Stimulated activated CD4-positive, alpha-beta T cell treated with anti-CD3 and anti-CD28 coated beads, Interleukin-15, amount 100 ng/mL, for 24 hours (primary cell): ENCODE results near the gene TOR1AIP2.
"Not testable (repeated sequence)": the region's sequence is repeated elsewhere in the genome, so short reads cannot be mapped to it uniquely, and the experiment has no call there.

Source experiments
- DNase-seq: peaks from one replicate; pipeline ENCODE4 v3.0.0-alpha.2; 2020

The TOR1AIP2 gene

DNA sequence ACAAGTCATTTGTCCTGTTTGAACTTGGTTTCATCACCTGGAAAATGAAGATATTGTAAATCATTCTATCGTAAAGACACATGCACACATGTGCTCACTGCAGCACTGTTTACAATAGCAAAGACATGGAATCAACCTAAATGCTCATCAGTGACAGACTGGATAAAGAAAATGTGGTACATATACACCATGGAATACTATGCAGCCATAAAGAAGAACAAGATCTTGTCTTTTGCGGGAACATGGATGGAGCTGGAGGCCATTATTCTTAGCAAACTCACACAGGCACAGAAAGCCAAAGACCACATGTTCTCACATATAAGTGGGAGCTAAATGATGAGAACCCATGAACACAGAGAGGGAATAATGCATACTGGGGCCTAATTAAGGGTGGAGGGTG, 73.2 kb downstream of the TOR1AIP2 start:
- DNase-seq: not testable (repeated sequence)

DNA sequence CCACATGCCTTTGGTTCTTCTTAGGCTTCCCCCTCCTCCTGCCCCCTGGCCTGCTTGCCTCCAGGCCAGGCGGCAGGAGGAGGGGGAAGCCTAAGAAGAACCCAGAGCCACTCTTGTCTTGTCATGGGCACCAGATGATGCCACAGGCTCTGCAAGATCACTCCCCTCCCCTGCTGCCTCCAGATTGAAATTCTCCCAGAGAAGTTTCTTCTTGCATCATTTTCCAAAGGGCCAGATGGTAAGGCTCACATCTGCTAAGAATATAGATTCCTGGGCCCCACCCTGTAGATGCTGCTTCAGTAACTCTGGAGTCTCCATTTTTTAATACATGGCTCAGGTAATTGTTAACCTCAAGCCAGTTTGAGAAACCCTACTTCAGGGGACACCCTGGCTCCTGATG, 73.7 kb downstream of the TOR1AIP2 start:
- no peak for DNase-seq

DNA sequence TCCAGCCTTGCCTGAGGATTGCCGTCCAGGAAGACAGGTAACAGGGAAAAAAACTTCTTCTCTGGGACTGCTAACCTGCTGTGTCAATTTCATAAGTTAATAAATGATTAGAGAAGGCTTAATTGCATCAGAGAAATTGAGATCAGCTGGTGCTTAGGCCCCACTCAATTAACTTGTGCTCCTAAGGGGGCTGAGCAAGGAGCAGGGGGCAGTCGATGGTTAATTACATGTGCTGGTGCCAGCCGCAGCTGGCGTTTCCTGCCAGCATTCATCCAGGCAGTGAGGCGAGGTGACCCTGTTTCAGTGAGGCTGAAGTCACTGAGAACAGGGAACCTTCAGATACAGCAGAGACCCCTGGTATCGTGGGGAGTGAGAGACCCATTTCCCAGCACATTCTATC, 74.5 kb downstream of the TOR1AIP2 start:
- no peak for DNase-seq

DNA sequence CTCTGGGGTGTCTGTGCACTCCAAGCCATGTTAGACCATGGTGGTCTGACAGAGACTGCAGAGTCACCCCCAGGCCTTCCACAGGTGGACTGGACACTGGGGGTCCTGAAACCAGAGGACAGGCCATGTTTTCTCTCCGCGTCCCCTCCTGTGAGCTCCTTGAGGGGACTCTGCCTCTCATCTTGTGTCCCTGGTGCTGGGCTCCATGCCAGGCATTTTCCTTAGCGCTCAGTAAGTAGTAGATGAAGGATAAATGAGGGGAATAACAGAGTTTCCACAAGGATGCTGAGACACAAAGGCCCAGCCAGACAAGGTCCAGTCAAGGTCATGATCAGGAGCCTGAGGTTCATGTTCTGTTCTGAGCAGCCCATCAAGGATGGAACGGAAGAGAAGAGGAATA, 77.1 kb downstream of the TOR1AIP2 start:
- no peak for DNase-seq

DNA sequence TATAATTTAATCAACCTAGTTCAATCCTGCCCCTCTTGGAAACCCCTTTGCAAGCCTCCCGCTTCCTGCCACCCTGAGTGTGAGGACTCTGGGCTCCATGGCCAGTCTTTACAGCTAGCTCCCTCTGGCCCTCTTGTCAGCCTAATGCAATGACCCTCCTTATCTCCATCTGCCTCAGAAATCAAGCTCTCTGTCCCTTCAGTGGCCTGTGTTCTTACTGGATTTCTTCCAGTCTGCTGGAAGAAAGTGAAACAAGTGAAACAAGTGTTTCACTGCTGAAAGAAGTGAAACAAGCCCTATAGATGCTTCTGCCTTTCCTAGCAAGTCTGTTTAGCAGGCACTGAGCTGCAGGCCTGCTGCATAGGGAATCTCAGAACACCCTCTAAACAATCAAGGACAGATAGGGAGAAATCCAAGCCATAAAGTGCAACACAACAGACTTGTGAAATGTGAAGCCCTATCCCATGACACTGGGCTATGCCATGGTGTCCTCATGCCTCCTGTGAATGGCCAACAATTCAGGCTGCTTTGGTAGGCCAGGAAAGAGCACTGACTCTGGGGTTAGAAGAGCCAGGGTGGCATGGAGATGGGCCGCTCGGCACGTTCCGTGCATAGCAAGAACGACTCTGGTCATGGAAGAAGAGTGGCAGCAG, 78.6 kb downstream of the TOR1AIP2 start:
- DNase-seq: no peak

DNA sequence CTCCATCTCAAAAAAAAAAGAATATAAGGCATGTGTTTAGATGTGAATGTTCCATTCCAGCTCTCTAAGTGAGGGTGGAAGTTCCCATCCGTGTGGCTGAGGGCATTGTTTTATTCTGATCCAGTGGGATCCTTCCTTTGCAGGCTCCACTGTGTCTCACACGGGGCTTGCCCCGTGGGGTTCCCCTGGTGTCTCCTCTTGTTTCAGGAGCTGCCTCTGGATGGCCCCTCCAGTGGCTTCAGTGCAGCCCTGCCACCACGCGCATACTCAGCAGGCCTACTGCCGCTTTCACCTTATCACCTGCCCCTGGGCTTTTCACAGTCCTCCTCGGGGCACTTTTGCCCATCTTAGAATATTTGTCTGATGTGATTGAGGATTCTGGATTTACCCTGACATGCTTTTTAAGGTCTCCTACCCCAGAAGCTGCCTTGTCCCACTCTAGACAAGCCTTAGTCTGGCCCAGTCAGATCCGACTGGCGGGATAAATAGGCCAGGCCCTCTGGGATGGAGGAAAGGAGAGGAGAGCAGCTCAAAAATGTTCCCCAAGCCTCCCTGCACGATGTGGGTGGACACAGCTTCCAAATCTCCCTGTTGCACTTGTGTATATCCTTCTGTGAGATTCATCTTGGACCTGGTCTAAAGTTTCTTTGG, 79.3 kb downstream of the TOR1AIP2 start:
- DNase-seq: no peak

DNA sequence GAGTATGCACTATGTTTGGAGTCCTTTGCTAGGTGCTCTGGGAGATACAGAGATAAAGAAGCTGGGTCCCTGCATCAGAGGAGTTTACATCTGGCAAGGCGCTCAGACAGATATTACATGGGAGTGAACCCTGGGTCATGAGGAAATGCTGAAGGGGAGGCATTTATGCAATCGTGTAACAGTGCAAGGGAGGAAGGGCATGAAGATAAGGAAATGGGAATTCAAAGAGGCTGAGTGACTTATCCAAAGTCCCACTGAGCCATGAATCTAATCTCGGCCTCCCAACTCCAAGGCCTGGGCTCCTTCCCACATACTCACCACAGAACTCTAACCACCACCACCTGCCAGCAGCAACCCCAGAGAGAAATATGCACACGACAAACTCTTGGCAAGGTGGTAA, 82.9 kb downstream of the TOR1AIP2 start:
- DNase-seq: no peak

DNA sequence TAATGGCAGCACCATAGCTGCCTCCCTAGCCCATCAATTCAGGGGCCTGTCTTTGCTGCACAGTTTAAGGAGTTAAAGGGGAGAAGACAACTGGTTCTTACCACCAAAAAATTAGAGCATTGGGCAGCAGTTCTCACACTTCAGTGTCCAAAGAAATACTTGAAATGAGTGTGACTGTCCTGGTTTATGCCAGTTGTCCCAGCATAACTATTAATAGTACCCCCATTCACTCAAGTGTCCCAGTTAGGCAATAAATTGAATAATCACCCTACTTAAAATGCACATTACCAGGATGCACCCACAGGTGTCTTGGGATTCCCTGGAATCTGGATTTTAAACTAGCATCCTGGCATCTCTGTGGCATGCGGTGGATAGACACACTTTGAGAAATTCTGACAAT, 83.5 kb downstream of the TOR1AIP2 start:
- DNase-seq: no peak

DNA sequence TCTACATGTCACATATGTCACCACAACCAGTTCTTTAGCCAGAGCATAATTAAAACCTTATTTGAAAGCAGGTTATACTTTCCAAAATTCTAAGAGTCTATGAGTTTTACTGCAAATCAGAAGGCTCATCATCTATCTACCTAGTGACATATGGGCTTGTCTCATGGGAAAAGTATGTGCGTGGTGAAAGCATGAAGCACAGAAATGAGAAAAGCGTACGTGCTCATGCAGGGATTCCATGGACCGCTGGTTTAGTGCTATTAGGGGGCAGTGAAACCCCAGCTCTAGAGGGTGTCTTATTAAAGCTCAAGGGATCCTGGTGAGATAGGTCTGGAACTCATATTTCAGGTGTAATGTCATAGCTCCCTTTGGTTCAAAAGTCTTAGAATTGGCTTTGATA, 84.3 kb downstream of the TOR1AIP2 start:
- DNase-seq: no peak
